HepG2 (cell line): ENCODE results near the gene TAGLN. TPM values are rescaled to one million over a fixed set of nuclear protein-coding genes. Genes with fewer than 3 reads are reported as not detected.

Experiments
- CCDC6 ChIP-seq: sonication (generic); formaldehyde crosslinking; IDR thresholded peaks from 2 replicates; pipeline ENCODE4 v1.8.1; 2022; ENCODE audit warnings: mild to moderate bottlenecking, missing genetic modification reagents, moderate library complexity
- HOXA9 ChIP-seq: sonication (generic); formaldehyde crosslinking; IDR thresholded peaks from 2 replicates; pipeline ENCODE4 v1.8.1; 2022; ENCODE audit warnings: missing genetic modification reagents, mild to moderate bottlenecking, moderate library complexity, borderline replicate concordance
- IKZF4 ChIP-seq: sonication (generic); formaldehyde crosslinking; IDR thresholded peaks from 2 replicates; pipeline ENCODE4 v1.5.1; 2020; ENCODE audit warnings: borderline replicate concordance, mild to moderate bottlenecking, low read depth, missing genetic modification reagents; ENCODE audit errors: not compliant biosample characterization
- JUNB ChIP-seq: sonication (generic); formaldehyde crosslinking; IDR thresholded peaks from 2 replicates; pipeline ENCODE4 v1.8.0; 2022; ENCODE audit warnings: missing genetic modification reagents, mild to moderate bottlenecking, borderline replicate concordance
- LBX2 ChIP-seq: sonication (generic); formaldehyde crosslinking; IDR thresholded peaks from 2 replicates; pipeline ENCODE4 v1.5.0; 2020; ENCODE audit warnings: missing genetic modification reagents, mild to moderate bottlenecking, borderline replicate concordance
- MXD1 ChIP-seq: sonication (generic); formaldehyde crosslinking; IDR thresholded peaks from 2 replicates; pipeline ENCODE4 v1.4.0; 2020; ENCODE audit warnings: mild to moderate bottlenecking, missing genetic modification reagents
- NAIF1 ChIP-seq: sonication (generic); formaldehyde crosslinking; IDR thresholded peaks from 2 replicates; pipeline ENCODE4 v1.5.0; 2020; ENCODE audit warnings: mild to moderate bottlenecking, missing genetic modification reagents, borderline replicate concordance
- POGK ChIP-seq: sonication (generic); formaldehyde crosslinking; conservative IDR thresholded peaks from 2 replicates; pipeline ENCODE4 v1.8.0; 2022; ENCODE audit warnings: mild to moderate bottlenecking, moderate library complexity, missing genetic modification reagents
- RXRB ChIP-seq: IDR thresholded peaks from 2 replicates; pipeline ENCODE4 v1.6.1; 2016; ENCODE audit warnings: borderline replicate concordance, missing genetic modification reagents, missing compliant biosample characterization
- SAP130 ChIP-seq: IDR thresholded peaks from 2 replicates; pipeline ENCODE4 v1.6.1; 2016; ENCODE audit warnings: low read depth
- SMC3 ChIP-seq: IDR thresholded peaks from 2 replicates; pipeline ENCODE4 v1.6.1; 2011; ENCODE audit warnings: low read length, improper control_type of control experiment
- SNAPC5 ChIP-seq: sonication (generic); formaldehyde crosslinking; IDR thresholded peaks from 2 replicates; pipeline ENCODE4 v1.8.1; 2023; ENCODE audit warnings: mild to moderate bottlenecking, missing genetic modification reagents, borderline replicate concordance
- TERF1 ChIP-seq: sonication (generic); formaldehyde crosslinking; IDR thresholded peaks from 2 replicates; pipeline ENCODE4 v1.8.0; 2022; ENCODE audit warnings: mild to moderate bottlenecking, missing genetic modification reagents, moderate library complexity
- ZBTB4 ChIP-seq: sonication (generic); formaldehyde crosslinking; IDR thresholded peaks from 2 replicates; pipeline ENCODE4 v1.4.0; 2020; ENCODE audit warnings: missing genetic modification reagents, mild to moderate bottlenecking, borderline replicate concordance
- ZMAT5 ChIP-seq: sonication (generic); formaldehyde crosslinking; IDR thresholded peaks from 2 replicates; pipeline ENCODE4 v1.5.0; 2020; ENCODE audit warnings: mild to moderate bottlenecking, low read depth, missing genetic modification reagents, borderline replicate concordance
- ZNF224 ChIP-seq: sonication (generic); formaldehyde crosslinking; IDR thresholded peaks from 2 replicates; pipeline ENCODE4 v1.5.0; 2020; ENCODE audit warnings: mild to moderate bottlenecking, missing genetic modification reagents
- ZNF350 ChIP-seq: sonication (generic); formaldehyde crosslinking; IDR thresholded peaks from 2 replicates; pipeline ENCODE4 v1.4.0; 2020; ENCODE audit warnings: mild to moderate bottlenecking, low read depth, missing genetic modification reagents, borderline replicate concordance
- ZNF781 ChIP-seq: sonication (generic); formaldehyde crosslinking; IDR thresholded peaks from 2 replicates; pipeline ENCODE4 v1.5.1; 2020; ENCODE audit warnings: borderline replicate concordance, mild to moderate bottlenecking, missing genetic modification reagents; ENCODE audit errors: not compliant biosample characterization
- polyA plus RNA-seq, 8 experiments: library from polyadenylated mRNA; depleted of rRNA in 3 of 8; stranded (reverse) in 7 of 8; unstranded in 1 of 8; fragments of >200 nt; fragmentation: Illumina TruSeq in 4 of 8; extraction: Trizol in 4 of 8; gene quantifications; 2 replicates each; pipeline versions ENCODE4 v1.2.1 to v1.2.3, GENCODE V29; 2011 to 2016; ENCODE audit warnings: low read depth in 4 of 8, missing spikeins in 1 of 8, mixed read lengths in 1 of 8; ENCODE audit not compliant: insufficient read depth in 1 of 8
- total RNA-seq, 5 experiments: library from RNA; depleted of rRNA; stranded (reverse); fragments of >200 nt; fragmentation: Illumina TruSeq; extraction: Trizol; gene quantifications; 2 replicates each; pipeline ENCODE4 v1.2.3, GENCODE V29; 2016; ENCODE audit warnings: low read depth in 1 of 5

Gene TAGLN
- total and polyA plus RNA-seq, 2 of the 13 experiments (the other 11 are each of a cell fraction or from before 2014, with no cell fraction given) = 12.6 to 75.4 TPM

GRCh38 chr11:117180661-117181585, 18.2 kb upstream of the TAGLN start (continued):
- no peak for TF ChIP-seq IKZF4 (CRISPR knock-in tag)
- no peak for TF ChIP-seq ZNF781 (CRISPR knock-in tag)
- no peak for TF ChIP-seq MXD1
- TF ChIP-seq RXRB = no peak
- no peak for TF ChIP-seq HOXA9
- TF ChIP-seq ZBTB4 (CRISPR knock-in tag) = peak; percentile 51; the same call in 1 of the 2 replicates
- TF ChIP-seq ZNF350 (CRISPR knock-in tag) = no peak
- no peak for TF ChIP-seq LBX2 (CRISPR knock-in tag)
- no peak for TF ChIP-seq ZMAT5
- TF ChIP-seq POGK = no peak
- TF ChIP-seq ZNF224 (CRISPR knock-in tag) = no peak
- no peak for TF ChIP-seq NAIF1 (CRISPR knock-in tag)
- peak; percentile 39 for TF ChIP-seq SMC3
- TF ChIP-seq SNAPC5 (CRISPR knock-in tag) = no peak
- TF ChIP-seq SAP130 (CRISPR knock-in tag) = peak; percentile 64
- TF ChIP-seq JUNB (CRISPR knock-in tag) = no peak
- no peak for TF ChIP-seq TERF1 (CRISPR knock-in tag)
- TF ChIP-seq CCDC6 = no peak
